Measurements from ENCODE around the gene GANAB.
"Not testable (repeated sequence)": the region's sequence is repeated elsewhere in the genome, so short reads cannot be mapped to it uniquely, and the experiment has no call there.

Gene GANAB

GRCh38 chr11:62645946-62646824 lies at the start of gene GANAB:
TSS of gene GANAB (minus strand) at chr11:62646613. CDS start at chr11:62646599, 14 bp downstream.
- DNase-seq = peak; percentile 99

GRCh38 chr11:62694455-62695167 lies 48.2 kb upstream of the GANAB start:
- no peak for DNase-seq

GRCh38 chr11:62693624-62694023 lies 47.2 kb upstream of the GANAB start:
- not testable (repeated sequence) for DNase-seq

- DNase-seq = no peak
Measured at GRCh38 chr11:62689421-62690183, 43.2 kb upstream of the GANAB start, which contains the start of gene LRRN4CL. TSS of gene LRRN4CL (minus strand) at chr11:62689530. CDS start at chr11:62688508, 1,022 bp downstream.

GRCh38 chr11:62688491-62688890 lies 42.1 kb upstream of the GANAB start:
- no peak for DNase-seq

GRCh38 chr11:62687508-62688396 lies 41.3 kb upstream of the GANAB start:
- DNase-seq = no peak

GRCh38 chr11:62682518-62682917 lies 36.1 kb upstream of the GANAB start:
- no peak for DNase-seq

GRCh38 chr11:62680825-62681240 lies 34.4 kb upstream of the GANAB start:
- no peak for DNase-seq

GRCh38 chr11:62678770-62679696 lies 32.6 kb upstream of the GANAB start, which contains the start of gene UBXN1:
TSS of gene UBXN1 (minus strand) at chr11:62679073. CDS start at chr11:62678923, 150 bp downstream.
- DNase-seq = peak; percentile 88

- no peak for DNase-seq
Measured at GRCh38 chr11:62678433-62678769, 32.0 kb upstream of the GANAB start.

- no peak for DNase-seq
Measured at GRCh38 chr11:62677714-62678113, 31.3 kb upstream of the GANAB start.

- DNase-seq = no peak
Measured at GRCh38 chr11:62677156-62677555, 30.7 kb upstream of the GANAB start.

- DNase-seq = no peak
Measured at GRCh38 chr11:62676698-62677097, 30.3 kb upstream of the GANAB start.

GRCh38 chr11:62675415-62675814 lies 29.0 kb upstream of the GANAB start:
- not testable (repeated sequence) for DNase-seq

- no peak for DNase-seq
Measured at GRCh38 chr11:62673196-62673525, 26.7 kb upstream of the GANAB start.

- DNase-seq = peak; percentile 88
Measured at GRCh38 chr11:62671608-62672389, 25.4 kb upstream of the GANAB start, which contains the start of the genes LBHD1 and UQCC3. TSS of gene LBHD1 (minus strand) at chr11:62672267. CDS start at chr11:62670031, 2,236 bp downstream. TSS of gene UQCC3 (plus strand) at chr11:62671673. CDS start at chr11:62671746, 73 bp downstream.

GRCh38 chr11:62671236-62671607 lies 24.8 kb upstream of the GANAB start:
- DNase-seq = peak; percentile 66

- DNase-seq = no peak
Measured at GRCh38 chr11:62669420-62670161, 23.2 kb upstream of the GANAB start.

- DNase-seq = no peak
Measured at GRCh38 chr11:62667460-62667859, 21.0 kb upstream of the GANAB start.
